PC-3 (cell line): Measurements from ENCODE around the gene DPEP2. TPM values are rescaled to one million over a fixed set of nuclear protein-coding genes. Genes with fewer than 3 reads are reported as not detected.

Source experiments
- ATAC-seq: fragments of 200-7000 bp; cut with Tn5 transposase; 2 replicates; pipeline ENCODE4 v1.9.1; 2020; ENCODE audit warnings: mild to moderate bottlenecking, moderate library complexity
- BruUV-seq: library from RNA; stranded (reverse); fragments of 400-500 nt; replicated peaks from 2 replicates; lab custom pipeline; 2021; lab: Mats Ljungman, UMichigan
- CTCF ChIA-PET: fragments of 300-600 bp; sonication (Branson Sonifier 250); formaldehyde crosslinking; loops from one replicate; lab custom pipeline; 2022; ENCODE audit warnings: antibody characterized with exemption; lab: Charles Lee
- POLR2A ChIA-PET: fragments of 300-600 bp; sonication (Branson Sonifier 250); formaldehyde crosslinking; loops from one replicate; lab custom pipeline; 2022; ENCODE audit warnings: antibody characterized with exemption; ENCODE audit not compliant: unreplicated experiment; lab: Charles Lee
- DNase-seq: peaks from one replicate; pipeline ENCODE4 v3.0.0-alpha.2; 2015
- H2AFZ ChIP-seq: fragments of 300-600 bp; sonication (generic); 2 replicates; pipeline ENCODE4 v1.6.0; 2016; ENCODE audit warnings: antibody characterized with exemption, low read length
- H3F3A ChIP-seq: fragments of 300-600 bp; sonication (generic); one replicate; pipeline ENCODE4 v1.6.0; 2017; ENCODE audit warnings: antibody characterized with exemption, low read length, control low read depth, mild to moderate bottlenecking; ENCODE audit not compliant: unreplicated experiment
- H3K27ac ChIP-seq: fragments of 300-600 bp; sonication (generic); 2 replicates; pipeline ENCODE4 v1.5.1; 2016; ENCODE audit warnings: mild to moderate bottlenecking, low read length
- H3K27me3 ChIP-seq: fragments of 300-600 bp; sonication (generic); 2 replicates; pipeline ENCODE4 v1.6.1; 2016; ENCODE audit warnings: low read length, mixed read lengths
- H3K36me3 ChIP-seq: fragments of 300-600 bp; sonication (generic); 2 replicates; pipeline ENCODE4 v1.6.1; 2016; ENCODE audit warnings: low read depth, mixed run types, low read length, mixed read lengths
- H3K4me1 ChIP-seq: fragments of 300-600 bp; sonication (generic); 2 replicates; pipeline ENCODE4 v1.5.1; 2016; ENCODE audit warnings: low read length; ENCODE audit not compliant: insufficient read depth
- H3K4me2 ChIP-seq: fragments of 300-600 bp; sonication (generic); 2 replicates; pipeline ENCODE4 v1.6.0; 2016; ENCODE audit warnings: low read length
- H3K4me3 ChIP-seq: fragments of 300-600 bp; sonication (generic); 2 replicates; pipeline ENCODE4 v1.5.1; 2016; ENCODE audit warnings: mild to moderate bottlenecking, low read length, mixed read lengths
- H3K79me2 ChIP-seq: fragments of 300-600 bp; sonication (generic); 2 replicates; pipeline ENCODE4 v1.6.1; 2017; ENCODE audit warnings: low read length, mixed read lengths
- H3K9ac ChIP-seq: fragments of 300-600 bp; sonication (generic); 2 replicates; pipeline ENCODE4 v1.6.0; 2016; ENCODE audit warnings: mild to moderate bottlenecking, low read length
- H3K9me2 ChIP-seq: fragments of 300-600 bp; sonication (generic); replicated peaks from 2 replicates; pipeline ENCODE4 v1.6.1; 2016; ENCODE audit warnings: mixed run types, low read length, mixed read lengths
- H3K9me3 ChIP-seq: fragments of 300-600 bp; sonication (generic); 2 replicates; pipeline ENCODE4 v1.6.1; 2016; ENCODE audit warnings: low read length, mixed read lengths
- H4K20me1 ChIP-seq: fragments of 300-600 bp; sonication (generic); 2 replicates; pipeline ENCODE4 v1.6.1; 2016; ENCODE audit warnings: low read length, mixed read lengths
- CTCF ChIP-seq: fragments of 300-600 bp; sonication (generic); conservative IDR thresholded peaks from 2 replicates; pipeline ENCODE4 v1.5.1; 2017; ENCODE audit warnings: antibody characterized with exemption, low read depth, mild to moderate bottlenecking, low read length
- EZH2 ChIP-seq: fragments of 300-600 bp; sonication (generic); IDR thresholded peaks from one replicate; pipeline ENCODE4 v1.6.1; 2017; ENCODE audit warnings: antibody characterized with exemption, mild to moderate bottlenecking, low read length; ENCODE audit not compliant: unreplicated experiment
- EZH2phosphoT487 ChIP-seq: fragments of 300-600 bp; sonication (generic); IDR thresholded peaks from 2 replicates; pipeline ENCODE4 v1.6.1; 2018; ENCODE audit warnings: mild to moderate bottlenecking, antibody characterized with exemption, low read length, borderline replicate concordance
- intact Hi-C: fragments of 100-400 bp; cut with micrococcal nuclease; formaldehyde crosslinking; loops from 2 replicates; pipeline ENCODE4 v1.9.0; 2023
- total RNA-seq: library from RNA; depleted of rRNA; stranded (reverse); fragments of >200 nt; gene quantifications from 2 replicates; pipeline ENCODE4 v1.2.3, GENCODE V29; 2014

Gene DPEP2
- total RNA-seq, 1 experiment from 2014 or later = not detected

GRCh38 chr16:68005786-68006286 is 6.6 kb upstream of the DPEP2 start:
- Histone ChIP-seq H3K4me3 (no peak overlapping the region), H4K20me1 (no peaks in the 10 kb centered on the region), H3K4me2 (no peak overlapping the region), H3K79me2 (no peaks in the 10 kb centered on the region), H3K27me3 (no peaks in the 10 kb centered on the region), H3K9me2 (no peaks in the 10 kb centered on the region), H3K27ac (no peak overlapping the region), H3K36me3 (no peaks in the 10 kb centered on the region), H2AFZ (no peak overlapping the region), H3K4me1 (no peaks in the 10 kb centered on the region), H3F3A (no peaks in the 10 kb centered on the region), H3K9ac (no peak overlapping the region), H3K9me3 (no peaks in the 10 kb centered on the region)
- TF ChIP-seq CTCF = no peak
- TF ChIP-seq EZH2 = no peak
- no peak for TF ChIP-seq EZH2phosphoT487
- intact Hi-C loops = no loop called here
- ATAC-seq = no peak
- DNase-seq = no peak
- ChIA-PET CTCF (no interaction called here), POLR2A (no interaction called here)
- no TSS peak for BruUV-seq

- DNase-seq (no peak), ATAC-seq (no peak)
- POLR2A ChIA-PET = no interaction called here
- Histone ChIP-seq H3F3A (no peaks in the 10 kb centered on the region), H2AFZ (no peak overlapping the region), H3K27me3 (no peaks in the 10 kb centered on the region), H3K4me3 (no peak overlapping the region), H3K9me2 (no peaks in the 10 kb centered on the region), H3K4me2 (no peak overlapping the region), H3K79me2 (no peaks in the 10 kb centered on the region), H3K9ac (no peak overlapping the region), H3K4me1 (no peaks in the 10 kb centered on the region), H3K36me3 (no peaks in the 10 kb centered on the region), H4K20me1 (no peaks in the 10 kb centered on the region), H3K27ac (no peak overlapping the region), H3K9me3 (no peaks in the 10 kb centered on the region)
- BruUV-seq = no TSS peak
- intact Hi-C loops = no loop called here
- no peak for TF ChIP-seq CTCF
- no peak for TF ChIP-seq EZH2
- no peak for TF ChIP-seq EZH2phosphoT487
- CTCF ChIA-PET = no interaction called here
Measured at GRCh38 chr16:68005211-68005610, 5.9 kb upstream of the DPEP2 start.

- Histone ChIP-seq H3K9me3 (no peaks in the 10 kb centered on the region), H2AFZ (no peak overlapping the region), H3K4me2 (no peak overlapping the region), H3K79me2 (no peaks in the 10 kb centered on the region), H3K4me3 (no peak overlapping the region), H3K27me3 (no peaks in the 10 kb centered on the region), H3K9me2 (no peaks in the 10 kb centered on the region), H3F3A (no peaks in the 10 kb centered on the region), H4K20me1 (no peaks in the 10 kb centered on the region), H3K27ac (no peak overlapping the region), H3K9ac (no peak overlapping the region), H3K4me1 (no peaks in the 10 kb centered on the region), H3K36me3 (no peaks in the 10 kb centered on the region)
- CTCF ChIA-PET = no interaction called here
- TF ChIP-seq CTCF = no peak
- DNase-seq (no peak), ATAC-seq (no peak)
- POLR2A ChIA-PET = no interaction called here
- BruUV-seq = no TSS peak
- intact Hi-C loops = no loop called here
Measured at GRCh38 chr16:68003031-68003430, 3.7 kb upstream of the DPEP2 start.
